KMS-11 (cell line): ENCODE data around the gene CCDC9B.

Experiments
- H2AFZ ChIP-seq: fragments of 200-600 bp; sonication (generic); 2 replicates; pipeline ENCODE4 v1.6.1; 2016; ENCODE audit warnings: antibody characterized with exemption, mixed run types, low read depth
- H3K27ac ChIP-seq: fragments of 200-600 bp; sonication (generic); 2 replicates; pipeline ENCODE4 v1.6.1; 2016; ENCODE audit warnings: mild to moderate bottlenecking, mixed run types
- H3K27me3 ChIP-seq: fragments of 200-600 bp; sonication (generic); 2 replicates; pipeline ENCODE4 v1.6.1; 2017; ENCODE audit warnings: mild to moderate bottlenecking, low read depth, mixed run types, moderate library complexity; ENCODE audit not compliant: insufficient read depth
- H3K36me3 ChIP-seq: fragments of 200-600 bp; sonication (generic); 2 replicates; pipeline ENCODE4 v1.6.1; 2017; ENCODE audit warnings: mild to moderate bottlenecking, mixed run types; ENCODE audit not compliant: insufficient read depth
- H3K4me1 ChIP-seq: fragments of 200-600 bp; sonication (generic); 2 replicates; pipeline ENCODE4 v1.6.1; 2016; ENCODE audit warnings: mild to moderate bottlenecking, low read depth, mixed run types; ENCODE audit not compliant: poor library complexity, severe bottlenecking
- H3K4me2 ChIP-seq: fragments of 200-600 bp; sonication (generic); 2 replicates; pipeline ENCODE4 v1.7.0; 2016; ENCODE audit warnings: mild to moderate bottlenecking, mixed run types
- H3K4me3 ChIP-seq: fragments of 200-600 bp; sonication (generic); IDR thresholded peaks from 2 replicates; pipeline ENCODE4 v1.6.1; 2017; ENCODE audit warnings: low read depth, low read length, mixed read lengths; ENCODE audit not compliant: insufficient read depth
- H3K79me2 ChIP-seq: fragments of 200-600 bp; sonication (generic); 2 replicates; pipeline ENCODE4 v1.6.1; 2016; ENCODE audit warnings: low read depth, mixed run types; ENCODE audit not compliant: insufficient read depth
- H3K9ac ChIP-seq: fragments of 200-600 bp; sonication (generic); 2 replicates; pipeline ENCODE4 v1.6.1; 2016; ENCODE audit warnings: mild to moderate bottlenecking, mixed run types
- H4K20me1 ChIP-seq: fragments of 200-600 bp; sonication (generic); 2 replicates; pipeline ENCODE4 v1.6.1; 2016; ENCODE audit warnings: mild to moderate bottlenecking, mixed run types; ENCODE audit not compliant: insufficient read depth
- CTCF ChIP-seq: fragments of 200-600 bp; sonication (generic); conservative IDR thresholded peaks from 2 replicates; pipeline ENCODE4 v1.6.1; 2017; ENCODE audit warnings: low read depth, mild to moderate bottlenecking, antibody characterized with exemption, low read length, moderate library complexity, mixed read lengths

The CCDC9B gene

DNA sequence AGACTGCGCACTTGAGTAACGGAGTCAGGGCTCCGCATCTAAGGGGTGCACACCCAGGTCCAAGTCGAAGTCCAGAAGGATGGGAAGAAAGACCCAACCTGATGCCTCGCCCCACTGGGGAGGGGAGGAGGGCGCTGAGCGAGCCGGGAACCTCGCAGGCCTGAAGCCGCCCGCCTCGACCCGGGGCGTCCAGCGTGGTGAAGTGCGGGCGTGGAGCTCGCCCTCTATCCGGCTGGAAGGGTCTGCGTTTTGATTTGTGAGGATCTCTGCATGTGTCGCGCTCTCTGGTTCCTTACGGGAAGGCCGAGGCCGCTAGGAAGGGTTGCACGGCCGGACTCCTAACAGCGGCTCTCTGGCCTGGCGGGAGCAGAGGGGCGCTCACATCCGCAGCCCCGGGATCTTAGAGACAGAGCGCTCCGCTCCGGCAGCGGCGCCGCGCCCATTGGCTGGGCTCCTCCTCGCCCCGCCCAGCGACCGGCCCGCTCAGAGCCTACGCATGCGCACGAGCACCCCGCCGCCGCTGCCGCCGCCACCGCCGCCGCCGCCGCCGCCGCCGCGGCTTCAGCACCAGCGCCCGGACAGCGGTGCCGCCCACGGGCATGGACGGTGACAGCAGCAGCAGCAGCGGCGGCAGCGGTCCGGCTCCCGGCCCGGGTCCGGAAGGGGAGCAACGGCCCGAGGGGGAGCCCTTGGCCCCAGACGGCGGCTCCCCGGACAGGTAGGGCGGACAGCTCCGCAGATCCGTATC, 17.2 kb upstream of the CCDC9B start, which contains the start of gene DISP2:
TSS of gene DISP2 (plus strand) at position 497 of the 748 bp plus-strand sequence. CDS start at position 600, 103 bp downstream.
- H3K4me3 ChIP-seq, result no peak within 1 kb of the TSS
- peak within 1 kb of the TSS; percentile 98 for H2AFZ ChIP-seq
- H3K27ac ChIP-seq, result no peak within 1 kb of the TSS
- peaks cover 7% of the 10 kb centered on the region for H3K4me1 ChIP-seq
- H3K9ac ChIP-seq, result no peak within 1 kb of the TSS
- no peaks in the 10 kb centered on the region for H3K36me3 ChIP-seq
- TF ChIP-seq CTCF, result no peak
- peak within 1 kb of the TSS; percentile 100 for H3K4me2 ChIP-seq
- H3K79me2 ChIP-seq, result no peaks in the 10 kb centered on the region
- H3K27me3 ChIP-seq, result peaks cover 24% of the 10 kb centered on the region
- H4K20me1 ChIP-seq, result no peaks in the 10 kb centered on the region

DNA sequence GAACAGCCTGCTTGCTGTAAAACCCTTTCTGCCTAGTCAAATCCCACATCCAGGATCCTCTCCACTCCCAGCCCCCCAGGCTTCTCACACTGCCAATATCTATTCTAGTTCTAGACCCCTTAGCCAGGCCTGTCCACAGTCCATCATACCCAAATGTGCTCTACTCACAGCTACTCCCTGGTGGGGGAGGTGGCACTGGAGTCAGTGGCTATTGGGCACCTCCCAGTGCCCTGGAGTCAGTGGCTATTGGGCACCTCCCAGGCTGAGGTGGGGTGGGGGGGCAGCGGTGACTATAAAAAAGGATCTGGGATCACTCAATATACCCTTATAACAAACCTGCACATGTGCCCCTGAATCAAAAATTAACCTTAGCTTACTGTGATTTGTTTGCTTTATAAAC, 16.5 kb upstream of the CCDC9B start:
- H3K27me3 ChIP-seq, result peaks cover 22% of the 10 kb centered on the region
- peak overlapping the region; percentile 98 for H2AFZ ChIP-seq
- H3K9ac ChIP-seq, result no peak overlapping the region
- no peaks in the 10 kb centered on the region for H3K36me3 ChIP-seq
- H3K79me2 ChIP-seq, result no peaks in the 10 kb centered on the region
- peaks cover 7% of the 10 kb centered on the region for H3K4me1 ChIP-seq
- no peak for TF ChIP-seq CTCF
- H3K27ac ChIP-seq, result no peak overlapping the region
- H3K4me3 ChIP-seq, result no peak overlapping the region
- peak overlapping the region; percentile 100; the same call in 1 of the 2 replicates for H3K4me2 ChIP-seq
- no peaks in the 10 kb centered on the region for H4K20me1 ChIP-seq

GRCh38 chr15:40355976-40356585, 15.3 kb upstream of the CCDC9B start:
- Histone ChIP-seq H3K27ac (no peak overlapping the region), H3K4me1 (peaks cover 7% of the 10 kb centered on the region), H3K4me2 (no peak overlapping the region), H3K79me2 (no peaks in the 10 kb centered on the region), H3K9ac (no peak overlapping the region), H4K20me1 (no peaks in the 10 kb centered on the region), H3K27me3 (peaks cover 21% of the 10 kb centered on the region), H3K36me3 (no peaks in the 10 kb centered on the region), H3K4me3 (no peak overlapping the region), H2AFZ (no peak overlapping the region)
- TF ChIP-seq CTCF, result no peak

DNA sequence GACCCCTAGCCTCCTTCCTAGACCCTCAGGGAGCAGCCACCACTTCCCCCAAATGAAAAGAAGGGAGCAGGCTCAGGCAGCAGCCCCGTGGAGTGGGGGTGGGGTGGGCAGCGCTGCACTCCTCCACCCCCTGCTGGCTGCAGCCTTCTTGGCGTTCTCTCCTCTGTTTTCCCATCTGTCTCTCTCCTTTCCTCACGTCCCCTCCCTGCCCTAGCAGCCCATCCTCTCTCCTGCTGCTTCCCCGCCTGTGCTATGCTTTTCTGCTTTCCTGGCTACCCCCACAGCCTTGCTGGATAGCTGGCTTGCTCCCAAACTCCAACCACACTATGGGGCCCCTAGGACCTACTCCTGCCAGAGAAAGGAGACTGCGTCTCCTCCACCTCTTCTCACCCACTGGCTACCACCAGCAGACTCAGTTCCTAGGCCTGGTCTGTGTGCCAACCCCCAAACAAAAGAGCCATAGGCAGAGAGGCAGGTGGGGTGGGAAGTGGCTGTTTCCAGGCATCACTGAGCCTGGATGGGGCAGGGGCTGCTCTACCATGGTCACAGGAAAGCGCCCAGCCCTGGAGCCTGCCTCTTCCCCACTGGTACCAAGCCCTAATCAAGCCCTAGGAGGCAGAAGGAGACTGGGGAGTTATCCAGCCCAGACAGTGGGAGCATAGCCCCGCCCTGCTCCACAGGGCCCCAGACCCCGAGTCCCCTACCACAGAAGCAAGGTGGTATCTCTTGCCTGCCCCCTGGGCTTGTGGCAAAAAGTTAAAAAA, 13.9 kb upstream of the CCDC9B start:
- Histone ChIP-seq H4K20me1 (no peaks in the 10 kb centered on the region), H2AFZ (0 out of 2 replicates have a peak overlapping the region, but pooled peaks have one; percentile 22), H3K9ac (no peak overlapping the region), H3K36me3 (no peaks in the 10 kb centered on the region), H3K27me3 (peaks cover 17% of the 10 kb centered on the region), H3K79me2 (no peaks in the 10 kb centered on the region), H3K27ac (no peak overlapping the region), H3K4me3 (no peak overlapping the region), H3K4me1 (peaks cover 7% of the 10 kb centered on the region), H3K4me2 (no peak overlapping the region)
- TF ChIP-seq CTCF, result peak; percentile 28
